ENCODE measurements around the gene IMP4. TPM values are rescaled to one million over a fixed set of nuclear protein-coding genes. Genes with fewer than 3 reads are reported as not detected.

The IMP4 gene
- total RNA-seq, 1 experiment from 2014 or later, result 89.2 TPM

DNA sequence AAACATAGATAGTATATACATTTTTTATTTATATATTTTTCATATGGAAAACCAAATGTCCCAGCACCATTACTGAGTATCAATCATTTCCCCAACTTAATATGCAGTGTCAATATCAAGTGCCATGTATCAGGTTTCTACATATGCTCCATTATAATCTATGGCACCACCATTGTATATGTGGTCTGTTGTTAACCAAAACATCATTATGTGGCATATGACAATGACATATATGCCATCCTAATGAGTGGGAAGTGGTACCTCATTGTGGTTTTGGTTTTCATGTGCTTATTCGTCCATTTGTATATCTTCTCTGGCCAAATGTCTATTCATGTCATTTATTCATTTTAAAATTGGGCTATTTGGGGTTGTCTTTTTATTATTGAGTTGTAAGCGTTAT is 22.4 kb downstream of the IMP4 start:
- 0 out of 2 replicates have a peak, but pooled peaks cover 2% of the 10 kb centered on the region for H3K36me3 Mint-ChIP-seq
- ChIA-PET POLR2A (no interaction called here), CTCF (no interaction called here)
- H3K4me1 Mint-ChIP-seq, result peaks cover 23% of the 10 kb centered on the region
- no peaks in the 10 kb centered on the region for H3K27me3 Mint-ChIP-seq (ENCODE audit: low read depth)
- DNase-seq (ENCODE audit: low spot score) (no peak), ATAC-seq (no peak)
- no peak overlapping the region for H3K27ac Mint-ChIP-seq
- no peak overlapping the region for H3K4me3 Mint-ChIP-seq
- no peak for TF ChIP-seq PRRX2 (CRISPR knock-in tag; IDR thresholded peaks at IDR 0.05)
- no peak for TF ChIP-seq JUN (CRISPR knock-in tag; IDR thresholded peaks at IDR 0.05)
- TF ChIP-seq CREB1 (CRISPR knock-in tag; IDR thresholded peaks at IDR 0.05), result no peak
- TF ChIP-seq, protein P1, sequence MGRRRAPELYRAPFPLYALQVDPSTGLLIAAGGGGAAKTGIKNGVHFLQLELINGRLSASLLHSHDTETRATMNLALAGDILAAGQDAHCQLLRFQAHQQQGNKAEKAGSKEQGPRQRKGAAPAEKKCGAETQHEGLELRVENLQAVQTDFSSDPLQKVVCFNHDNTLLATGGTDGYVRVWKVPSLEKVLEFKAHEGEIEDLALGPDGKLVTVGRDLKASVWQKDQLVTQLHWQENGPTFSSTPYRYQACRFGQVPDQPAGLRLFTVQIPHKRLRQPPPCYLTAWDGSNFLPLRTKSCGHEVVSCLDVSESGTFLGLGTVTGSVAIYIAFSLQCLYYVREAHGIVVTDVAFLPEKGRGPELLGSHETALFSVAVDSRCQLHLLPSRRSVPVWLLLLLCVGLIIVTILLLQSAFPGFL (CRISPR knock-in tag; IDR thresholded peaks at IDR 0.05; ENCODE audit: borderline replicate concordance), result no peak
- TF ChIP-seq EMX1 (CRISPR knock-in tag; IDR thresholded peaks at IDR 0.05), result no peak
- no peak for TF ChIP-seq NR3C1 (CRISPR knock-in tag; conservative IDR thresholded peaks at IDR 0.05; ENCODE audit: low read depth)
- TF ChIP-seq ATF1 (CRISPR knock-in tag; IDR thresholded peaks at IDR 0.05), result no peak
- TF ChIP-seq, protein P2, sequence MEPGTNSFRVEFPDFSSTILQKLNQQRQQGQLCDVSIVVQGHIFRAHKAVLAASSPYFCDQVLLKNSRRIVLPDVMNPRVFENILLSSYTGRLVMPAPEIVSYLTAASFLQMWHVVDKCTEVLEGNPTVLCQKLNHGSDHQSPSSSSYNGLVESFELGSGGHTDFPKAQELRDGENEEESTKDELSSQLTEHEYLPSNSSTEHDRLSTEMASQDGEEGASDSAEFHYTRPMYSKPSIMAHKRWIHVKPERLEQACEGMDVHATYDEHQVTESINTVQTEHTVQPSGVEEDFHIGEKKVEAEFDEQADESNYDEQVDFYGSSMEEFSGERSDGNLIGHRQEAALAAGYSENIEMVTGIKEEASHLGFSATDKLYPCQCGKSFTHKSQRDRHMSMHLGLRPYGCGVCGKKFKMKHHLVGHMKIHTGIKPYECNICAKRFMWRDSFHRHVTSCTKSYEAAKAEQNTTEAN (CRISPR knock-in tag; IDR thresholded peaks at IDR 0.05), result no peak
- TF ChIP-seq NFE2L1 (CRISPR knock-in tag; IDR thresholded peaks at IDR 0.05), result no peak
- TF ChIP-seq, protein P3, sequence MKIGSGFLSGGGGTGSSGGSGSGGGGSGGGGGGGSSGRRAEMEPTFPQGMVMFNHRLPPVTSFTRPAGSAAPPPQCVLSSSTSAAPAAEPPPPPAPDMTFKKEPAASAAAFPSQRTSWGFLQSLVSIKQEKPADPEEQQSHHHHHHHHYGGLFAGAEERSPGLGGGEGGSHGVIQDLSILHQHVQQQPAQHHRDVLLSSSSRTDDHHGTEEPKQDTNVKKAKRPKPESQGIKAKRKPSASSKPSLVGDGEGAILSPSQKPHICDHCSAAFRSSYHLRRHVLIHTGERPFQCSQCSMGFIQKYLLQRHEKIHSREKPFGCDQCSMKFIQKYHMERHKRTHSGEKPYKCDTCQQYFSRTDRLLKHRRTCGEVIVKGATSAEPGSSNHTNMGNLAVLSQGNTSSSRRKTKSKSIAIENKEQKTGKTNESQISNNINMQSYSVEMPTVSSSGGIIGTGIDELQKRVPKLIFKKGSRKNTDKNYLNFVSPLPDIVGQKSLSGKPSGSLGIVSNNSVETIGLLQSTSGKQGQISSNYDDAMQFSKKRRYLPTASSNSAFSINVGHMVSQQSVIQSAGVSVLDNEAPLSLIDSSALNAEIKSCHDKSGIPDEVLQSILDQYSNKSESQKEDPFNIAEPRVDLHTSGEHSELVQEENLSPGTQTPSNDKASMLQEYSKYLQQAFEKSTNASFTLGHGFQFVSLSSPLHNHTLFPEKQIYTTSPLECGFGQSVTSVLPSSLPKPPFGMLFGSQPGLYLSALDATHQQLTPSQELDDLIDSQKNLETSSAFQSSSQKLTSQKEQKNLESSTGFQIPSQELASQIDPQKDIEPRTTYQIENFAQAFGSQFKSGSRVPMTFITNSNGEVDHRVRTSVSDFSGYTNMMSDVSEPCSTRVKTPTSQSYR (CRISPR knock-in tag; IDR thresholded peaks at IDR 0.05), result no peak
- TF ChIP-seq HMGA2 (CRISPR knock-in tag; IDR thresholded peaks at IDR 0.05), result no peak
- TF ChIP-seq SP1 (CRISPR knock-in tag; conservative IDR thresholded peaks at IDR 0.05), result no peak
- TF ChIP-seq, protein P4, sequence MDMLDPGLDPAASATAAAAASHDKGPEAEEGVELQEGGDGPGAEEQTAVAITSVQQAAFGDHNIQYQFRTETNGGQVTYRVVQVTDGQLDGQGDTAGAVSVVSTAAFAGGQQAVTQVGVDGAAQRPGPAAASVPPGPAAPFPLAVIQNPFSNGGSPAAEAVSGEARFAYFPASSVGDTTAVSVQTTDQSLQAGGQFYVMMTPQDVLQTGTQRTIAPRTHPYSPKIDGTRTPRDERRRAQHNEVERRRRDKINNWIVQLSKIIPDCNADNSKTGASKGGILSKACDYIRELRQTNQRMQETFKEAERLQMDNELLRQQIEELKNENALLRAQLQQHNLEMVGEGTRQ (CRISPR knock-in tag; IDR thresholded peaks at IDR 0.05), result no peak
- TF ChIP-seq, protein P5, sequence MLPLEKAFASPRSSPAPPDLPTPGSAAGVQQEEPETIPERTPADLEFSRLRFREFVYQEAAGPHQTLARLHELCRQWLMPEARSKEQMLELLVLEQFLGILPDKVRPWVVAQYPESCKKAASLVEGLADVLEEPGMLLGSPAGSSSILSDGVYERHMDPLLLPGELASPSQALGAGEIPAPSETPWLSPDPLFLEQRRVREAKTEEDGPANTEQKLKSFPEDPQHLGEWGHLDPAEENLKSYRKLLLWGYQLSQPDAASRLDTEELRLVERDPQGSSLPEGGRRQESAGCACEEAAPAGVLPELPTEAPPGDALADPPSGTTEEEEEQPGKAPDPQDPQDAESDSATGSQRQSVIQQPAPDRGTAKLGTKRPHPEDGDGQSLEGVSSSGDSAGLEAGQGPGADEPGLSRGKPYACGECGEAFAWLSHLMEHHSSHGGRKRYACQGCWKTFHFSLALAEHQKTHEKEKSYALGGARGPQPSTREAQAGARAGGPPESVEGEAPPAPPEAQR (CRISPR knock-in tag; IDR thresholded peaks at IDR 0.05), result no peak
- TF ChIP-seq, protein P6, sequence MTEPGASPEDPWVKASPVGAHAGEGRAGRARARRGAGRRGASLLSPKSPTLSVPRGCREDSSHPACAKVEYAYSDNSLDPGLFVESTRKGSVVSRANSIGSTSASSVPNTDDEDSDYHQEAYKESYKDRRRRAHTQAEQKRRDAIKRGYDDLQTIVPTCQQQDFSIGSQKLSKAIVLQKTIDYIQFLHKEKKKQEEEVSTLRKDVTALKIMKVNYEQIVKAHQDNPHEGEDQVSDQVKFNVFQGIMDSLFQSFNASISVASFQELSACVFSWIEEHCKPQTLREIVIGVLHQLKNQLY (CRISPR knock-in tag; IDR thresholded peaks at IDR 0.05), result no peak
- TF ChIP-seq, protein P7, sequence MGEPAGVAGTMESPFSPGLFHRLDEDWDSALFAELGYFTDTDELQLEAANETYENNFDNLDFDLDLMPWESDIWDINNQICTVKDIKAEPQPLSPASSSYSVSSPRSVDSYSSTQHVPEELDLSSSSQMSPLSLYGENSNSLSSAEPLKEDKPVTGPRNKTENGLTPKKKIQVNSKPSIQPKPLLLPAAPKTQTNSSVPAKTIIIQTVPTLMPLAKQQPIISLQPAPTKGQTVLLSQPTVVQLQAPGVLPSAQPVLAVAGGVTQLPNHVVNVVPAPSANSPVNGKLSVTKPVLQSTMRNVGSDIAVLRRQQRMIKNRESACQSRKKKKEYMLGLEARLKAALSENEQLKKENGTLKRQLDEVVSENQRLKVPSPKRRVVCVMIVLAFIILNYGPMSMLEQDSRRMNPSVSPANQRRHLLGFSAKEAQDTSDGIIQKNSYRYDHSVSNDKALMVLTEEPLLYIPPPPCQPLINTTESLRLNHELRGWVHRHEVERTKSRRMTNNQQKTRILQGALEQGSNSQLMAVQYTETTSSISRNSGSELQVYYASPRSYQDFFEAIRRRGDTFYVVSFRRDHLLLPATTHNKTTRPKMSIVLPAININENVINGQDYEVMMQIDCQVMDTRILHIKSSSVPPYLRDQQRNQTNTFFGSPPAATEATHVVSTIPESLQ (CRISPR knock-in tag; IDR thresholded peaks at IDR 0.05), result no peak
- 0 out of 2 replicates have a peak, but pooled peaks cover under 1% of the 10 kb centered on the region for H3K9me3 Mint-ChIP-seq

Measured in WTC11 (cell line).